SK-N-SH (cell line): Measurements from ENCODE around the gene NSD1. TPM values are rescaled to one million over a fixed set of nuclear protein-coding genes. Genes with fewer than 3 reads are reported as not detected.
"Not testable (repeated sequence)": the region's sequence is repeated elsewhere in the genome, so short reads cannot be mapped to it uniquely, and the experiment has no call there.

Experiments used
- CTCF ChIA-PET: fragments of 300-600, 350-600 bp; formaldehyde crosslinking; extraction: SDS; loops from one replicate; lab custom pipeline; 2021; lab: Yijun Ruan, JAX
- POLR2A ChIA-PET: fragments of 350-600 bp; sonication (Branson Sonifier 250); formaldehyde crosslinking; extraction: SDS; loops from one replicate; lab custom pipeline; 2020; ENCODE audit warnings: antibody characterized with exemption, inconsistent platforms; lab: Yijun Ruan, JAX
- DNase-seq: peaks from one replicate; pipeline ENCODE4 v3.0.0; 2012
- H2AFZ ChIP-seq: fragments of 200-600 bp; sonication (generic); 2 replicates; pipeline ENCODE4 v1.8.1; 2016; ENCODE audit warnings: antibody characterized with exemption, mild to moderate bottlenecking, low read depth
- H3F3A ChIP-seq: fragments of 200-600 bp; sonication (generic); replicated peaks from 2 replicates; pipeline ENCODE3; 2016; ENCODE audit warnings: antibody characterized with exemption, mild to moderate bottlenecking; ENCODE audit not compliant: insufficient read depth
- H3K27ac ChIP-seq, 2 experiments: fragments of 200-500 bp in 1 of 2; fragments of 200-600 bp in 1 of 2; sonication (Bioruptor generic) in 1 of 2; sonication (generic), shearing (Covaris generic) in 1 of 2; 2 replicates each; pipeline versions ENCODE4 v1.5.1 to v1.6.1; 2014 to 2016; ENCODE audit warnings: low read depth in 2 of 2, inconsistent platforms in 1 of 2, low read length in 1 of 2, mild to moderate bottlenecking in 1 of 2, mixed read lengths in 1 of 2
- H3K27me3 ChIP-seq: fragments of 200-600 bp; sonication (generic), shearing (Covaris generic); 2 replicates; pipeline ENCODE4 v1.6.1; 2016; ENCODE audit warnings: mixed run types; ENCODE audit not compliant: insufficient read depth
- H3K36me3 ChIP-seq, 2 experiments: fragments of 200-500 bp in 1 of 2; fragments of 200-600 bp in 1 of 2; sonication (Bioruptor generic) in 1 of 2; sonication (generic) in 1 of 2; replicated peaks in 1 of 2; 2 replicates each; pipeline versions ENCODE3 to v1.5.1; 2014 to 2016; ENCODE audit warnings: low read length in 1 of 2, mild to moderate bottlenecking in 1 of 2; ENCODE audit not compliant: insufficient read depth in 2 of 2, control insufficient read depth in 1 of 2
- H3K4me1 ChIP-seq, 2 experiments: fragments of 200-500 bp in 1 of 2; fragments of 200-600 bp in 1 of 2; sonication (Bioruptor generic) in 1 of 2; sonication (generic), shearing (Covaris generic) in 1 of 2; 2 replicates each; pipeline versions ENCODE4 v1.5.1 to v1.6.1; 2014 to 2016; ENCODE audit warnings: low read depth in 1 of 2, low read length in 1 of 2, mixed run types in 1 of 2; ENCODE audit not compliant: insufficient read depth in 2 of 2, control insufficient read depth in 1 of 2
- H3K4me2 ChIP-seq: fragments of 200-600 bp; sonication (generic), shearing (Covaris generic); 2 replicates; pipeline ENCODE4 v1.6.1; 2017; ENCODE audit warnings: mixed run types
- H3K4me3 ChIP-seq, 2 experiments: fragments of 200-500 bp in 1 of 2; fragments of 200-600 bp in 1 of 2; sonication (Bioruptor generic) in 1 of 2; sonication (generic), shearing (Covaris generic) in 1 of 2; 2 replicates each; pipeline versions ENCODE4 v1.5.1 to v1.8.1; 2014 to 2016; ENCODE audit warnings: low read depth in 2 of 2, inconsistent platforms in 1 of 2, low read length in 1 of 2, mild to moderate bottlenecking in 1 of 2, mixed read lengths in 1 of 2, moderate library complexity in 1 of 2
- H3K79me2 ChIP-seq: fragments of 200-600 bp; sonication (generic); 2 replicates; pipeline ENCODE4 v1.8.1; 2017; ENCODE audit warnings: mild to moderate bottlenecking; ENCODE audit not compliant: insufficient read depth
- H3K9ac ChIP-seq: fragments of 200-600 bp; sonication (generic); 2 replicates; pipeline ENCODE4 v1.6.1; 2017; ENCODE audit warnings: mixed run types
- H3K9me2 ChIP-seq: fragments of 200-600 bp; sonication (generic); 2 replicates; pipeline ENCODE4 v1.6.1; 2017; ENCODE audit warnings: mixed run types
- H3K9me3 ChIP-seq: fragments of 200-600 bp; sonication (generic); 2 replicates; pipeline ENCODE4 v1.6.1; 2017; ENCODE audit warnings: mixed run types, mild to moderate bottlenecking, moderate library complexity
- H4K20me1 ChIP-seq: fragments of 200-600 bp; sonication (generic); 2 replicates; pipeline ENCODE4 v1.6.1; 2017; ENCODE audit warnings: mild to moderate bottlenecking, mixed run types; ENCODE audit not compliant: insufficient read depth
- FOSL2 ChIP-seq: IDR thresholded peaks from 2 replicates; pipeline ENCODE4 v1.4.0; 2012; ENCODE audit warnings: low read depth, mild to moderate bottlenecking, moderate library complexity, borderline replicate concordance
- FOXM1 ChIP-seq: IDR thresholded peaks from 2 replicates; pipeline ENCODE4 v1.4.0; 2012; ENCODE audit warnings: low read depth, mild to moderate bottlenecking
- GABPA ChIP-seq: IDR thresholded peaks from 2 replicates; pipeline ENCODE4 v1.4.0; 2012; ENCODE audit warnings: low read depth, mild to moderate bottlenecking
- GATA2 ChIP-seq: sonication (generic); formaldehyde crosslinking; IDR thresholded peaks from 2 replicates; pipeline ENCODE4 v1.5.0; 2020; ENCODE audit warnings: mild to moderate bottlenecking, missing genetic modification reagents
- JUND ChIP-seq: IDR thresholded peaks from 2 replicates; pipeline ENCODE4 v1.4.0; 2012
- MEF2A ChIP-seq: IDR thresholded peaks from 2 replicates; pipeline ENCODE4 v1.4.0; 2012; ENCODE audit warnings: low read depth, borderline replicate concordance
- MXI1 ChIP-seq: IDR thresholded peaks from 2 replicates; pipeline ENCODE4 v1.6.1; 2012; ENCODE audit warnings: mild to moderate bottlenecking, low read depth, low read length, improper control_type of control experiment
- NFIC ChIP-seq: IDR thresholded peaks from 2 replicates; pipeline ENCODE4 v1.4.0; 2012; ENCODE audit warnings: borderline replicate concordance
- NRF1 ChIP-seq: IDR thresholded peaks from 2 replicates; pipeline ENCODE4 v1.6.1; 2012; ENCODE audit warnings: low read depth, mild to moderate bottlenecking, low read length
- PBX3 ChIP-seq: IDR thresholded peaks from 2 replicates; pipeline ENCODE4; 2012
- RCOR1 ChIP-seq: fragments of 150-350 bp; IDR thresholded peaks from 2 replicates; pipeline ENCODE4 v1.6.1; 2017; ENCODE audit warnings: antibody characterized with exemption, low read length
- REST ChIP-seq: IDR thresholded peaks from 2 replicates; pipeline ENCODE4 v1.6.1; 2012; ENCODE audit warnings: mild to moderate bottlenecking, low read depth, low read length, moderate library complexity
- SMC3 ChIP-seq: IDR thresholded peaks from 2 replicates; pipeline ENCODE4 v1.6.1; 2012; ENCODE audit warnings: low read depth, low read length, improper control_type of control experiment
- TCF12 ChIP-seq: IDR thresholded peaks from 2 replicates; pipeline ENCODE4 v1.4.0; 2012
- TEAD4 ChIP-seq: IDR thresholded peaks from 2 replicates; pipeline ENCODE4 v1.4.0; 2012; ENCODE audit warnings: mild to moderate bottlenecking, borderline replicate concordance; ENCODE audit not compliant: insufficient read depth
- WGBS: methylation state at CpG from one replicate; pipeline ENCODE4 v1.1.6; 2017; ENCODE audit warnings: low lambda C conversion rate; 5-methylcytosine and 5-hydroxymethylcytosine counted together
- polyA plus RNA-seq, 3 experiments: library from polyadenylated mRNA; depleted of rRNA; stranded (reverse); fragments of >200 nt; gene quantifications; 2 replicates each; pipeline ENCODE4 v1.2.3, GENCODE V29; 2012
- TF ChIP-seq, protein P1 (sequence below): IDR thresholded peaks from 2 replicates; pipeline ENCODE4 v1.4.0; 2012; ENCODE audit warnings: low read depth, borderline replicate concordance
- TF ChIP-seq, protein P2 (sequence below): fragments of 200-600 bp; sonication (generic); IDR thresholded peaks from 2 replicates; pipeline ENCODE4 v1.6.1; 2017; ENCODE audit warnings: antibody characterized with exemption, mild to moderate bottlenecking, moderate library complexity

Gene NSD1
- polyA plus RNA-seq, 1 of the 3 experiments (the other 2 are of a cell fraction) = 6.7 TPM

DNA sequence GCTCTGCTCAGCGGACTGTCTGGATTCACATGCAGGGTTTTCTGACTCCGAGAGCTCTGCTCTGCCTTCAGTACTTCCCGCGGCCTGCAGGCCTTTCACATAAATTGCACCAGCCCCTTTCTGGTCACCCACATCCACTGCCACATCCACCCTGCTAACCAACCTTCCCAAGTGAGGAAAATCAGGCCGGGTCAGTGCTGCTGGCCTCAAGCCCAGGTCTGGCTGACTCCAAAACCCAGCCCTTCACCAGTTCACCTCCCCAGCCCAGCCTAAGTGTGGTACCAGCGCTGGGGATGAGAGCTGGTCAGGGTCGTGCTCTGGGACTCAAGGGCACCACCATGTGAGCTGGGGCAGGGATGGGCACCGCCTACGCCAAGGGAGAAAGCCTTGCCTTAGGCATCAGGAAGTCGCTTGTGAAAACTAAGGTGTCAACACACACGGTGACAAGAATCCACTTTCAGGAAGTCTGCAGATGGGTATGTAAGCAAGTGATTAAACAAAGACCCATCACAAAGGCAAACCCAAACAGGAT lies 205.6 kb downstream of the NSD1 start:
- WGBS = 77% methylated on average over 8 of the region's 11 CpGs
- ChIA-PET CTCF (interaction anchor here (1.3 kb wide), 1 partner anchor 21 kb away, joined by 4 read pairs; no protein-coding TSS in a partner anchor), POLR2A (interaction anchor here (1.3 kb wide), 1 partner anchor 11 kb away, joined by 5 read pairs; no protein-coding TSS in a partner anchor)

GRCh38 chr5:177343000-177343399 lies 209.4 kb downstream of the NSD1 start:
- H3K9me2 ChIP-seq, POLR2A ChIA-PET, H3K4me1 ChIP-seq, H3K27me3 ChIP-seq, H3F3A ChIP-seq, H3K9ac ChIP-seq, H3K4me2 ChIP-seq, DNase-seq, H2AFZ ChIP-seq, CTCF ChIA-PET, H3K27ac ChIP-seq, H3K9me3 ChIP-seq, H3K4me3 ChIP-seq: not testable (repeated sequence)
- peaks cover 25 to 34% of the 10 kb centered on the region in 2 experiments for H3K36me3 ChIP-seq
- peaks cover 87% of the 10 kb centered on the region for H3K79me2 ChIP-seq
- peaks cover 19% of the 10 kb centered on the region; the same call in 1 of the 2 replicates for H4K20me1 ChIP-seq
- 93% methylated on average over 14 of the region's 14 CpGs for WGBS

More for the DNA sequence above, 205.6 kb downstream of the NSD1 start:
- no peak overlapping the region for H3K4me2 ChIP-seq
- peaks cover 7% of the 10 kb centered on the region; the same call in 1 of the 2 replicates for H4K20me1 ChIP-seq
- H3K36me3 ChIP-seq = peaks cover 14 to 56% of the 10 kb centered on the region in 2 experiments
- TF ChIP-seq MXI1 (no peak), GABPA (no peak), SMC3 (no peak), GATA2 (CRISPR knock-in tag) (no peak), TEAD4 (no peak), NFIC (no peak), RCOR1 (no peak), FOXM1 (no peak), PBX3 (no peak), TCF12 (no peak), REST (no peak), MEF2A (no peak), FOSL2 (no peak), JUND (no peak), NRF1 (no peak)
- TF ChIP-seq, protein P1, sequence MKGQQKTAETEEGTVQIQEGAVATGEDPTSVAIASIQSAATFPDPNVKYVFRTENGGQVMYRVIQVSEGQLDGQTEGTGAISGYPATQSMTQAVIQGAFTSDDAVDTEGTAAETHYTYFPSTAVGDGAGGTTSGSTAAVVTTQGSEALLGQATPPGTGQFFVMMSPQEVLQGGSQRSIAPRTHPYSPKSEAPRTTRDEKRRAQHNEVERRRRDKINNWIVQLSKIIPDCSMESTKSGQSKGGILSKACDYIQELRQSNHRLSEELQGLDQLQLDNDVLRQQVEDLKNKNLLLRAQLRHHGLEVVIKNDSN = no peak
- TF ChIP-seq, protein P2, sequence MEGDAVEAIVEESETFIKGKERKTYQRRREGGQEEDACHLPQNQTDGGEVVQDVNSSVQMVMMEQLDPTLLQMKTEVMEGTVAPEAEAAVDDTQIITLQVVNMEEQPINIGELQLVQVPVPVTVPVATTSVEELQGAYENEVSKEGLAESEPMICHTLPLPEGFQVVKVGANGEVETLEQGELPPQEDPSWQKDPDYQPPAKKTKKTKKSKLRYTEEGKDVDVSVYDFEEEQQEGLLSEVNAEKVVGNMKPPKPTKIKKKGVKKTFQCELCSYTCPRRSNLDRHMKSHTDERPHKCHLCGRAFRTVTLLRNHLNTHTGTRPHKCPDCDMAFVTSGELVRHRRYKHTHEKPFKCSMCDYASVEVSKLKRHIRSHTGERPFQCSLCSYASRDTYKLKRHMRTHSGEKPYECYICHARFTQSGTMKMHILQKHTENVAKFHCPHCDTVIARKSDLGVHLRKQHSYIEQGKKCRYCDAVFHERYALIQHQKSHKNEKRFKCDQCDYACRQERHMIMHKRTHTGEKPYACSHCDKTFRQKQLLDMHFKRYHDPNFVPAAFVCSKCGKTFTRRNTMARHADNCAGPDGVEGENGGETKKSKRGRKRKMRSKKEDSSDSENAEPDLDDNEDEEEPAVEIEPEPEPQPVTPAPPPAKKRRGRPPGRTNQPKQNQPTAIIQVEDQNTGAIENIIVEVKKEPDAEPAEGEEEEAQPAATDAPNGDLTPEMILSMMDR = no peak
- TF ChIP-seq, all 33 proteins: peak for 0
- Histone ChIP-seq H3K27ac (no peak overlapping the region), H3K27me3 (no peaks in the 10 kb centered on the region), H3K9ac (no peak overlapping the region), H3K4me3 (no peak overlapping the region), H3K4me1 (no peaks in the 10 kb centered on the region), H3K79me2 (peaks cover 48% of the 10 kb centered on the region), H3F3A (no peaks in the 10 kb centered on the region), H3K9me3 (no peaks in the 10 kb centered on the region), H3K9me2 (no peaks in the 10 kb centered on the region), H2AFZ (no peak overlapping the region)
- no peak for DNase-seq
